ENCODE data around the gene BLOC1S1.
A peak's percentile ranks its signal among the peaks of the same experiment; 100 is the strongest.

The BLOC1S1 gene

DNA sequence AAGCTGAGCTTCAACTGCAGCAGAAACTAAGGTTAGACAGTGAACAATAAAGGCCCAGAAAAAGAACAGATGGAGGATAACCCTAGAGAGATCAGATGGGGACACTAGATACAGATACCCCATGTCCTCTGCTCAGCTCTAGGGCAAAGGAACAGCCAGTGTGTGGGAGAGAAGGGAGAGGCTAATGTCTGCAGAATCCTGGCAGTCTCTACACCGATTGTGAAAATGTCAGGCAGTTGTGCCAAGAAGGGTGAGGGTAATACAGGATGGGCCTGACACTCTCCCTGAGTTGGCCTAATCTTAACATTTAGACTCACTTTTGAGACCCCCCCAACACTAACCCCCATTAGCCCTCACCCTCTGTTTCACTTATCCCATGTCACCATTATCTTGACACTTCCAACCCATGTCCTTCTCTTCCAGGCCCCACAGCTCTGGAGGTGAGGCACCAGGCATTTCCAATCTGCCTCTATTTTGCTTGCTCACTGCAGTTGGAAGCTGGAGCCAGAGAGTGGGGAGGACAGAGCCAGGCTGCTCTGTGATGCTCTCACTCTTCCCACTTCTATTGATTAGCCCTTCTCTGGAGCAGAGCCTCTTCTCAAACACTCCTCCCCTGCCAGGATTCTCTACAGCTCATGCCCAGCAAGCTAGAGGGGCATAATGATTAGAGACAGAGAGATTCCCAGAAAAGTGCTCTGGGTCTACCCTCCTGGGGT lies 3.0 kb upstream of the BLOC1S1 start:
- DNase-seq = no peak

DNA sequence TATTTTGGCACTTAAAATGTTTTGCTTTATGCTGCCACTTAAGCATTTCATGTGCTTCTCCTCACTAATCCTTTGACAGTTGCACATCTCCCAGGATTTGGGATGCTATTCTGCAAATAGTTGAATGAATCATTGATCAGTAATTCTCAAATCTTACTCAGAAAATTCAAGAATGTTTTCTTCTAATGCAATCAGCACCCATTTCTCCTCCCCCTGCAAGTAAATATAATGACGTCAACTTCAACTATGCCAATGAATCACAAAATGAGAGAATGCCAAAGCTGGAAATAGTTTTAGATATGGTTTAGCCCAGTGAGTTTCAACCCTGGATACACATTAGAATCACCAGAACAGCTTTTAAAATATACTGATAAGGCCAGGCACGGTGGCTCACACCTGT lies 2.1 kb upstream of the BLOC1S1 start:
- no peak for DNase-seq

DNA sequence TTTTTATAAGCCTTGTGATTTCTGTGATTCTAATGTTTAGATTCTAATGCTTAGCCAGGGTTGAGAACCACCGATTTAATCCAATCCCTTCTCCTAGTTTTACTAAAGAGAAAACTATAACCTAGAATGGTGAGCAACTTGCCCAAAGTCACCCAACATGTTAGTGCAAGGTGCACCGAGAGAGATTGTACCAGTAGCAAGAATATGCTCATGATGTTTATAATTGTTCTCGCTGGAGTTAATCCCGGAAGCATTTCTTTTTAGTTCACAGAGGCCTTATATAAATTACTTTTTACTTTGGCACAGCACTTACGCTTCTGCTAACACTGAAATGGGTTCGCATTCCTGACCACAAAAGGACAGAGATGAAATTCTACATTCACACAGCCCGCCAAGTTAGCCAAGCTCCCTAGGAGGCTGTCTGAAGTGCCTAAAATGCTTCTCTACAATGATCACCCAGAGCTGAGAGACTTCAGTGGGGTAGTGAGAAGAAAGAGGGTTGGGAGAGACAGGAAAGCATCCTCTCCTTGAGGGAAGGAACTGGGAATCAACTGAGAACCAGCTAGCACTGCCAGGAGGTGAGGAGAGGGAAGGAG lies 579 bp upstream of the BLOC1S1 start:
- DNase-seq = no peak

DNA sequence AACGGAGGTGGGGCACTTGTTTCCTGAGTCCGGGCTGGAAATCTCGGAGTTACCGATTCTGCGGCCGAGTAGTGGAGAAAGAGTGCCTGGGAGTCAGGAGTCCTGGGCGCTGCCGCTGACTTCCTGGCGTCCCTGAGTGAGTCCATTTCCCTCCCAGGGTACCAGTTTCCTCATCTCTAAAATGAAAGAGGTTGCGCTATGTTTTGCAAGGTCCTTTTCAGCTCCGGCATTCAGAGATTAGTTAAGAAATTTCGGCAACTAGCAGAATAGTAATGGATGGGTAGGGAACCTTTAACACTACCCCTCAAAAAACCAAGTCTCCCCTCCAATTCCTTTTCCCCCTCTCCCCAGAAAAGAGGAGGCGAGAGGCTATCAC lies 724 bp downstream of the BLOC1S1 start:
- DNase-seq = peak; percentile 59

DNA sequence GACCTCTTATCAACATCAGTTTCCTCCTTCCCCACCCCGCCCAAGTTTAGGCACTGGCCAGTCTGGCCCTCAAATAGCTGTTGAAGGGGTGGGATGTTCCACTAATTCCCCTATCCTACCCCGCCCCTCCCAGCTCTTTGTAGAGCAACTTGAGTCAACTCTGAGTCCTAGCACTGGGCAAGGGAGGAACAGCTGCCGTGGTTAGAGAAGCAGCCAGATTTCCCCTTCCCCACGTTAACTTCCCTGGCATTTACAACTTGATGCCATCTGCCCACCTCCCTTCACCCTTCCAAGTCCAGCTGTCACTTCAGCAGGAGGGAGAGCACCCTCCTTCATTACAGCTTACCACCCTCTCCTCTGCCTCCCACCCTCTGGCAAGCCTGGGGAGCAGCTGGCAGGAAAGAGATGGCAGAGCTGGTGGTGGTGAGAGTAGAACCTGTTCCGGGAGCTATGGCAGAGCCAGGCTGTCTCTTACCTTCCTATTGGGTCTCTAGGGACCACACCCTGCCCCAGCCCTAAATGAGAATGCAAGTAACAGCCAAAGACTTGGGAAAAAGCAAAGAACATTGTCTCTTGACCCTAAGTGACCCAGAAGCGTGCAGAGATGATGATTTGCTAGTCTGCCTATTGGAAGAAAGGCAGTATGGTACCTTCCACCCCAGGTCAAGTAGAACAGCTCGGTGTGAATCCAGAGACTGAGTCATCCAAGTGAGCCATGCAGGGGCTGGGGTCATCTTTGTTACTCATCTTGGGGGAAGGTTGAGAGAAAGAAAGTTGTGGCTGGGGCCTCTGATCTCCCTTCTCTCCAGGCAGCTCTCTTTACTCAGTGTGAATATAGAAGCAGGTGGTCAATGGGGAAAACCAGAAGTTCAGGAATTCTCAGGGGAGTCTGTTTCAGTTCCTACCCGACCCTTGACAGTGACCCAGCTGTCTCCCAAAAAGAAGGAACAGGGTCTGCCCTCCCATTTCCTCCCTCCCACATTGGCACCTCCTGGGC lies 1.5 kb downstream of the BLOC1S1 start:
- peak; percentile 47 for DNase-seq

DNA sequence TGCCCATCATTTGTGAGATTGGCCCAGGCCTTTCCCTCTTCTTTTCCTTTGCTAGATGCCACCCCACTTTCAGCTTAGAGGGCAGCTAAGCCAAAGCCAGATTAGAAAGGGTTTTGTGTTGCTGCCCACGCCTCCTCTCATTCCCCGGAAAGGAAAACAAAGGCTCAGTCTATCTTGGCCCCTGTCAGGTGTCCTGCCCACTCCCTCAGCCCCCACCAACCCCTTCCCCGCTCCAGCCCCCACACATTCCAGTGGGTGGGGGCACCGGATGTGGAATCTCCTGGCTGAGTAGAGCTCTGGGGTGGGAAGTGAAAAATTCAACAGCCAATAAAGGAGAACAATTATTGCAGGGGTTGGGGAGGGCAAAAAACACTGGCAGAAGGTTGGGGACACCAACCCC lies 2.2 kb downstream of the BLOC1S1 start:
- DNase-seq = no peak

DNA sequence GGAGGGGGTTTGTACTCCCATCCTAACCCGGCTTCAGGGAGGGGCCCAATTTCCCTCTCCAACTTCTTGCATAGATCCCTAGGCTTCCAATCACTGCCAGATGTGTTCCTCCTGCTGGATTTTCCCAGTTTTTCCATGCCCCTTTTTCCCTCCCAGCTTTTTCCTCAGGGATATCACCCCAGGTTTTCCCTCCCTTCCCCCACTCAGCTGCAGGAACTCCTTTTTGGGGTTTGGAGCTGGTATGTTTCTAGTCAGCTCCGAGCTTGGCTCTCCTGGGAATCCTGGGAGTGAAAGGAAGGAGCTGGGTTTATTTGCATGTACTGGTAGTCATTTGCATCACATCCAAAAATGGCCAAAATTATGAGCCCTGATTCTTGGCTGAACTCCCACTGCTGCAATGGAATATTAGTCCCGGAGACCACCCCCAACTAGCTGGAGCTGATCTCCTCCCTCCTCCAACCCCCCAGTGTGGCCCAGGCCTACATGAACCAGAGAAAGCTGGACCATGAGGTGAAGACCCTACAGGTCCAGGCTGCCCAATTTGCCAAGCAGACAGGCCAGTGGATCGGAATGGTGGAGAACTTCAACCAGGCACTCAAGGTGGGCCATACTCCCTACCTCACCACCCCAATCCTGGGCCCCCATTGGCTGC lies 2.9 kb downstream of the BLOC1S1 start:
- DNase-seq = no peak

DNA sequence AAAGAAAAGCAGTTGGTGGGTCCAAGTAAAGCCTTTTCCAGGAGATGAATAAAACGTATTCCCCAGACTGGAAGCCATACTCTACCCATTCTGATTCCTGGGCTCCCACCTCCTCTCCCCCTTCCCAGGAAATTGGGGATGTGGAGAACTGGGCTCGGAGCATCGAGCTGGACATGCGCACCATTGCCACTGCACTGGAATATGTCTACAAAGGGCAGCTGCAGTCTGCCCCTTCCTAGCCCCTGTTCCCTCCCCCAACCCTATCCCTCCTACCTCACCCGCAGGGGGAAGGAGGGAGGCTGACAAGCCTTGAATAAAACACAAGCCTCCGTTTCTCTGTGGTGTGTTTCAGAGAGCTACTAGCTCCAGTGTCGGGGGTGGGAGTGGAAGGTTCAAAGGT lies 3.5 kb downstream of the BLOC1S1 start:
- no peak for DNase-seq

DNA sequence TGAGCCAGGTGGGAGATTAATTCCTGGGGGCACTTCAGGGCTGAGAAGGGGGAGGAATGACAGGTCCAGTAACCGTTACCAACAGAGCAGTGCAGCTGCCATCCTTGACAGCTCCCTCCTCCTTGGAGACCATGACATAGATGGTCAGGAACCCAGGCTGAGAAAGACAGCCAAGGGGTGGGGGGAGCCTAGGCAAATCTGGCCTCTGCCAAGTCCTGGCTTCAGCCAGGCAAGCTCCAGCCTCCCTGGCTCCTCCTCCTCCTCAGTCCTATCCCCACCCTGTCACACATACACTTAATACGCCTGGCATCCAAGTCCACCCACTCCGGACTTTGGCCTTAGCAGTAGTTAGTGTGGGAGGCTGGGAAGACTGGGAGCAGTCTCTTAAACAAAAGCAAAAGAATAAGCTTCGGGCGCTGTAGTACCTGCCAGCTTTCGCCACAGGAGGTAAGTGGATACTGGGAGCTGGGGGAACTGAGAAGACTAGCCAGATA lies 4.3 kb downstream of the BLOC1S1 start, which contains the start of gene RDH5:
Gene RDH5, plus strand, starts transcription at position 323 of the 494 bp plus-strand sequence. CDS start 792 bp downstream, outside the sequence.
- DNase-seq = no peak

DNA sequence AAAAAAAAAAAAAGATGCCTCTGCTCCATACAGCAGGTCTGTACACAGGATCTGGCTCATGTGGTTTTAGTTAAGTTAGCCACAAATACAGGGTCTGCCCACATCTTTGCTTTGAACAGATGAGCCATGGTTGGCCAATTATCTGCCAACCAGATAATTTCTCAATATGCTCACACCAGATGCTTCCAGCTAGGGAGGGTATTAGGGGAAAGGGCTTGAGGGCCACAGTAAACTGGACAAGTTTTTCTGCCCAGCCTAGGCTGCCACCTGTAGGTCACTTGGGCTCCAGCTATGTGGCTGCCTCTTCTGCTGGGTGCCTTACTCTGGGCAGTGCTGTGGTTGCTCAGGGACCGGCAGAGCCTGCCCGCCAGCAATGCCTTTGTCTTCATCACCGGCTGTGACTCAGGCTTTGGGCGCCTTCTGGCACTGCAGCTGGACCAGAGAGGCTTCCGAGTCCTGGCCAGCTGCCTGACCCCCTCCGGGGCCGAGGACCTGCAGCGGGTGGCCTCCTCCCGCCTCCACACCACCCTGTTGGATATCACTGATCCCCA lies 5.1 kb downstream of the BLOC1S1 start:
- peak; percentile 76 for DNase-seq

DNA sequence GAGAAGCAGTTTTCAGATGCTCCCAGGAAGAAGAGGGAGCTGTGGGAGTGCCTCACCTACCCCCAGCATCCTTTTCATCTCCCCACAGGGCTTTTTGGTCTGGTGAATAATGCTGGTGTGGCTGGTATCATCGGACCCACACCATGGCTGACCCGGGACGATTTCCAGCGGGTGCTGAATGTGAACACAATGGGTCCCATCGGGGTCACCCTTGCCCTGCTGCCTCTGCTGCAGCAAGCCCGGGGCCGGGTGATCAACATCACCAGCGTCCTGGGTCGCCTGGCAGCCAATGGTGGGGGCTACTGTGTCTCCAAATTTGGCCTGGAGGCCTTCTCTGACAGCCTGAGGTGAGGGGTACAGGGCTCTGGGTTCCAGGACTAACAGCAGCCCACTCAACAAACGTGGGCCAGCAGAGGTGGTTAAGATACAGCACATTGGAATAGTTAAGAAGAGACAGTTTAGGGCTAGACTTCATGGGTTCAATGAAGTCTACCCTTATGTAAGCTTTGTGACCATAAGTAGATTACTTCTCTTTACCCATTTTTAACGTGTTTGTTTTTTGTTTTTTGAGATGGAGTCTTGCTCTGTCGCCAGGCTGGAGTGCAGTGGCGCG lies 5.9 kb downstream of the BLOC1S1 start:
- no peak for DNase-seq

DNA sequence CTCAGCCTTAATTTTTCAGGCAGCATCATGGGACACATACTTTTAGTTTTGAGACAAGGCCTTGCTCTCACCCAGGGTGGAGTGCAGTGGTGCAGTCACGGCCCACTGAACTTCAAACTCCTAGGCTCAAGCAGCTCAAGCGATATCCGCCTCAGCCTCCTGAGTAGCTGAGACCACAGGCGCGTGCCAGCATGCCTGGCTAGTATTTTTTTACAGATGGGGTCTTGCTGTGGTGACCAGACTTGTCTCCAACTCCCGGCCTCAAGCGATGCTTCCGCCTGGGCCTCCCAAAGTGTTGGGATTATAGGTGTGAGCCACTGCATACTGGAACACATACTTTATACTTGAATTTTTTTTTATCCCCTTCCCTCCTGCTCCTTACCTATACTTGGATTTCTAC lies 7.1 kb downstream of the BLOC1S1 start:
- DNase-seq = no peak

DNA sequence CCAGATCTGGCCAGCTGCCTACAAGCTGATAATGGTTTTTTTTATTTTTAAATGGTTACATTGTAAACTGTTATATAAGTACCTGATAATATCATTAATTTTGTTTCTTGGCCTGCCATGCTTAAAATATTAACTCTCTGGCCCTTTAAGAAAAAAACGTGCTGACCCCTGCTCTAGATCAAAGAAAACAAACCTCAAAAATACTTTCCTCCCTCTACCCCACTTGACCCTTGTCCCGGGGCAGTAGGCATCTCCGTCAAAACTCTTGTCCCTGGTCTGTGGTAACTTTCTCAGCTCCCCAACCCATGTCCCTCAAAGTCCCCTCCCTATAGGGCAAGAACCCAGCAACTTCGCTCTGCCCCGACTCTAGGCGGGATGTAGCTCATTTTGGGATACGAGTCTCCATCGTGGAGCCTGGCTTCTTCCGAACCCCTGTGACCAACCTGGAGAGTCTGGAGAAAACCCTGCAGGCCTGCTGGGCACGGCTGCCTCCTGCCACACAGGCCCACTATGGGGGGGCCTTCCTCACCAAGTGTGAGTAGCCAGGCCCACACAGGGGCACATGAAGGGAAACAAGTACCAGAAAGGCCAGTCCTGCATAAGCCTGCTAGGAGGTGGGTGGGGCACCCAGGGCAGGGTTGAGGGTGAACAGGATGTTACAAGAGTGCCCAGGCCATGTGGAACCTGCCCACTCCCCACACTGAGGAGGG lies 7.8 kb downstream of the BLOC1S1 start:
- DNase-seq = no peak

DNA sequence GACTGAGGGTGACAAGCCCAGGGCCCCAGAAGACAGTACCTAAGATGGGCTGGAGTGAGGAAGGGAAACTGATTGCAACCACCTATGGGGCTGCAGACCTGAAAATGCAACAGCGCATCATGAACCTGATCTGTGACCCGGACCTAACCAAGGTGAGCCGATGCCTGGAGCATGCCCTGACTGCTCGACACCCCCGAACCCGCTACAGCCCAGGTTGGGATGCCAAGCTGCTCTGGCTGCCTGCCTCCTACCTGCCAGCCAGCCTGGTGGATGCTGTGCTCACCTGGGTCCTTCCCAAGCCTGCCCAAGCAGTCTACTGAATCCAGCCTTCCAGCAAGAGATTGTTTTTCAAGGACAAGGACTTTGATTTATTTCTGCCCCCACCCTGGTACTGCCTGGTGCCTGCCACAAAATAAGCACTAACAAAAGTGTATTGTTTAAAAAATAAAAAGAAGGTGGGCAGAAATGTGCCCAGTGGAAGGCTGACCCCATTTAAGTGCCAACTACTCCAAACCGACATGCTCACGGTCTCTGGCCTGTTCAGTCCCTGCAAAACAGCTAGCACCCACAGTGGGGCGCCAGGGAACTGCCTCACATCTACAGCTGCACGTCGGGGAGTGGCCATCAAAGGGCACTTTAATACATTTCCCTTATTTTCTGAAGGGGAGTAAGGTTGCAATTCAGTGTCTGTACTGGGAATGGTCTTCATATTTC lies 8.5 kb downstream of the BLOC1S1 start:
- DNase-seq = peak; percentile 75

DNA sequence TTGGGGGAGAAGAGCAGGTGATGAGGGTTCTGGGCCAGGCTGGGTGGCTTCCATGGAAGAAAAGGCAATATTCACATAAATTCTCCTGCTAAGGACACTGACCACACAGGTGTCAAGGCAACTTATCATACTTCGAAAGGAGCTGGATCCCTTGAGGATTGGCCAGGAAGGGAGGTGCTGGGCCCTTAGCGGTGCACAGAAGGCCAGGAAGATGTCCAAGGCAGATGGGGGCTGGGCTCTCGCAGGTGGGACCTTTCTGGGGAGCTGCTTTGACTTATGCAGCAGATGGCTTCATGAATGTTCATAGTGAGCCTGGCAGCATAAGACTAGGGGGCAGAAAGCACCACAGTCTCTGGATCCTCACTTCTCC lies 9.1 kb downstream of the BLOC1S1 start:
- DNase-seq = no peak

DNA sequence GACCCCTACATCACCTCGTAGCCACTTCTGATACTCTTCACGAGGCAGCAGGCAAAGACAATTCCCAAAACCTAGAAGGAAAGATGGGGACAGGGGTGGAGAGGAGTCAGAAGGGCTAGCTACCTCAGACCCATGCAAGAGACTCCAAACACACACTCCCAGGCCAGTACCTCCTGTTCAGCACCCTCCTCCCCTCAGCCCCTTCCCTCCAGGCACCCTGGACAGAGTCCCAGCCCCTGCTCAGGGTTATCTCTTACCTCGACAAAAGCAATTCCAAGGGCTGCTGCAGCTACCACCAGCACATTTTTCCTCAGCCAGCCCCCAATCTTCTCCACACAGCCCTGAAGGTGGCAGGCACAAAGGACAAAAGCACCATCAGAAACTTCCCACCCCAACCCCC lies 9.7 kb downstream of the BLOC1S1 start:
- no peak for DNase-seq

DNA sequence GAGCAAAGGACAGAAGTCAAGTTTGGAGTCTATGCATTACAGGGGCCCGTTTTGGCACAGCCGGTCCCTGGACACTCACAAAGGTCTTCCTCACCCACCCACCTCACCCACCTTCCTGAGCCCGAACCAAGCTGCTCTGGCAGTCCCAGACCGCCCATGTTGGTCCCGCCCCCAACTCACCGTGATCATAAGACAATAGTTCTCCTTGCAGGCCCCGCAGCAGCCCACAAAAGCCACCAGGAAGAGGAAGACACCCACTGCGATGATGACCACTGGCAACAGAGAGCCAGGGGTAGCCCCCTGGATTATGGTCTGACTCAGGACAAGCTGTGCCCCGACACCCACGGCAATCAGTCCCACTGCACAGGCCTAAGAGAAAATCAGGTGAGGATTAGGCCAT lies 11.1 kb downstream of the BLOC1S1 start:
- peak; percentile 71 for DNase-seq

DNA sequence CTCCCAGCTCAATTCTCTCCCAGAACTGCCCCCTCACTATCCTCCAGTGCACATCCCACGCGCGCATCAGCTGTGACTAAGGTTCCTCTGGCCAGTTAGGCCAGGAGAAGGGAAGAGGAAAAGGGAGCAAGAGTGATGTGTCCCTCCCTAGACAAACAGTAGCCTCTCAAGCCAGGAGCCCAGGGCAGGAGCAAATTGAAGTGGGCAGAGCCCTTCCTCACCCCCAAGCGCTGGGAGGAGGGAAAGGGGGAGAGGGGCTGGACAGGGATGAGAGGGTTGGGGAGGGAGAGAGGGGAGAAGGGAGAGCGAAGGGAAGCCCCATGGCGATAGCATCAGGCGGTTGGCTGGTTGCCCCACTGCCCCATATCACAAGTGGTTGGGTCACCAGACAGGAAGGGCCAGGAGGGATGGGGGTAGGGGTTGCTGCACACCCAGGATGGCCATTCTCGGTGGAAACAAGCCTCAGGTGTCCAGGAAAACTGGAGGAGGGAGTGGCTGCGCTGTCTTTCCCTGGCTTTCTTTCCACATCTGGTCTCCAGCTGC lies 11.9 kb downstream of the BLOC1S1 start:
- DNase-seq = peak; percentile 74

DNA sequence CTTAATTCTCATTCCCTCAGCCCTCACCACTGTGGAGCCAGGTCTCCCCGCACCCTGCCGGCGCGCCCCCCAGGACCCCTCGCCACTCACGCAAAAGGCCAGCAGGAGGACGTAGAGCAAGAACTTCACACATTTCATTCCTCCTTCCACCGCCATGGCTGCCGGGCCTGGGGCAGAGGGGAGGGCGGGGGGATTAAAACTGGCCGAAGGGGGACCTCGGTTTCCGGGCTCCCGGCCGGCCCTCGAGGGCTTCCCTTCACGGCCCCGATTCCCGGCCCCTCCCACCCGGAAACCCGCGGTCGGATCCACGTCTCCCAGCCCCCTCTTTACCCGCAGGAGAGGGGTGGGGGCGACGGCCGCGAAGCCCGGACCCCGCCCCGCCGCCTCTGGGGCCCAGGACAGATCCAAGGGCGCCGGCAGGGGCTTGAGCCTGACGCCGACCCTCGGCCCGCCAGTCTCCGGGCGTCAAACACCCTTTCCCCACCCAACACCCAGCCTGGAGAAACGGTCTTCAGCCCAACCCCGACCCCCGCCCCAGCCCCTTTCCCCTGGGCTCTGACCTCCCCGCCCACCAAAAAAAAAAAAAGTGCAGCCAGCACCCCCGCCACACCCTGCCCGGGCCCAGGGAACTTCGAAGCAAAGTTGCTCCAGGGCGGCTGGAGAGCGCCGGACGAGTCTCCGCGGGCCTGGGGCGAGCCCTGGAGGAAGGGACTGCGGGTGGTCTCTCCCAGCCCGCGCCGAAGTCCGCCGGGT lies 12.5 kb downstream of the BLOC1S1 start:
- peak; percentile 74 for DNase-seq

All from suppressor macrophage treated with lipopolysaccharide for 4 hours (primary cell).